ENCODE data around the gene AIM2.

AIM2 gene

DNA sequence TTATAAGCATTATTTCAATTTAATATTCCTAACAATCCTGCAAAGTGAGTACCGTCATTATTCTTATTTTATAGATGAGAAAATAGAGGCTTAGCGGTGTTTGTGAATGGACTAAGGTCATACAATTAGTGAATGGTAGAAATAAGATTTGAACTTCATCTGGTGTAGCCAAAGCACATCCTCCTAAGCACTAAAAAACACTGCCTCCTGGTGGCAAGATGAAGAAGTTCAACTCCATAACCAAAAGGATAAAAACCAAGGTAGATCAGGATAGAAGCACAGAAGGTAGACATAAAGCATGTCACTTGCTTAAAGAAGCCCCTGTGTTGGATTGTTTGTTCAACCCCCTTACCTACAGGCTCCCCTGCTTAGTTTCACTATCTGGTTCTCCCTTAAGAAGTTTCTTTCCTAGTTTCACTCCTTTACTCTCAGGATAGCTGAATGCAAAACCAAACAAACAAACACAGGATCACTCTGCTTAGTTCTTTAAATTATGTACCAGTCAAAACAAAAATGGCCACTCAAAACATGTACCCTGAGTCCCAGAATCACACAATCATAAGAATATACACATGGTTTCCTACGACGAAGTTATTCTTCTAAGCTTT lies 12.7 kb upstream of the AIM2 start:
- no peak for DNase-seq (ENCODE audit: low spot score)
- peak overlapping the region; percentile 22 for H3K4me3 Mint-ChIP-seq
- no peaks in the 10 kb centered on the region for H3K36me3 Mint-ChIP-seq (ENCODE audit: low read depth)
- no peaks in the 10 kb centered on the region for H3K9me3 Mint-ChIP-seq
- peaks cover 41% of the 10 kb centered on the region for H3K4me1 Mint-ChIP-seq (ENCODE audit: low read depth)
- peak overlapping the region; percentile 15 for H3K27ac Mint-ChIP-seq
- no peaks in the 10 kb centered on the region for H3K27me3 Mint-ChIP-seq (ENCODE audit: low read depth)

DNA sequence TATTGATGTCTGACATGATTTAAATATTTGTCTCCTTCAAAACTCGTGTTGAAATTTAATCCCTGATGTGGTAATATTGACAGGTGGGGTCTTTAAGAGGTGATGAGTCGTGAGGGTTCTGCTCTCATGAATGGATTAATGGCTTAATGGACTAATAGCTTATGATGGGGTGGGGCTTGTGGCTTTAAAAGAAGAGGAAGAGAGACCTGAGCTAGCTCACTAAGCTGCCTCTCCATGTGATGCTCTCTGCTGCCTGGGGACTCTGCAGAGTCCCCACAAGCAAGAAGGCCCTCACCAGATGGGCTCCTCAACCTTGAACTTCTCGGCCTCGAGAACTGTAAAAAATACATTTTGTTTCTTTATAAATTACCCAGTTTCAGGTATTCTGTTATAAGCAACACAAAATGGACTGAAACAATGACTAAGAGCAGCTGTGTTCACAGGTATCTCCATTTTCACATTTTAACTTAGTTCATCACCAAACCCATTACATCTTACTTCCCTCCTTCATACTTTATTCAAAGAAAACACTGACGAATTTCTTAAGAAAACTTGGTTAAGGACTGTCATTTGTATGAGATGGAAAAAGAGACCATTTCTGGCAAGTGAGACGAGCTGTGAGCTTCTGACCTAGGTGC lies 12.1 kb upstream of the AIM2 start:
- no peak for DNase-seq (ENCODE audit: low spot score)
- no peaks in the 10 kb centered on the region for H3K27me3 Mint-ChIP-seq (ENCODE audit: low read depth)
- H3K36me3 Mint-ChIP-seq (ENCODE audit: low read depth) = no peaks in the 10 kb centered on the region
- peak overlapping the region; percentile 24 for H3K4me3 Mint-ChIP-seq
- H3K27ac Mint-ChIP-seq = peak overlapping the region; percentile 43
- H3K4me1 Mint-ChIP-seq (ENCODE audit: low read depth) = peaks cover 43% of the 10 kb centered on the region
- no peaks in the 10 kb centered on the region for H3K9me3 Mint-ChIP-seq

- Mint-ChIP-seq H3K9me3 (no peaks in the 10 kb centered on the region), H3K27ac (no peak overlapping the region), H3K27me3 (ENCODE audit: low read depth) (no peaks in the 10 kb centered on the region), H3K36me3 (ENCODE audit: low read depth) (no peaks in the 10 kb centered on the region), H3K4me3 (peak overlapping the region; percentile 24), H3K4me1 (ENCODE audit: low read depth) (peaks cover 43% of the 10 kb centered on the region)
- peak; percentile 44 for DNase-seq (ENCODE audit: low spot score)
Observed at GRCh38 chr1:159088050-159088449, 11.5 kb upstream of the AIM2 start.

- H3K4me1 Mint-ChIP-seq (ENCODE audit: low read depth) = peaks cover 21% of the 10 kb centered on the region
- H3K27me3 Mint-ChIP-seq (ENCODE audit: low read depth) = no peaks in the 10 kb centered on the region
- DNase-seq (ENCODE audit: low spot score) = no peak
- no peaks in the 10 kb centered on the region for H3K9me3 Mint-ChIP-seq
- no peak overlapping the region for H3K4me3 Mint-ChIP-seq
- H3K36me3 Mint-ChIP-seq (ENCODE audit: low read depth) = no peaks in the 10 kb centered on the region
- H3K27ac Mint-ChIP-seq = no peak overlapping the region
Observed at GRCh38 chr1:159084867-159085266, 8.3 kb upstream of the AIM2 start.

- H3K4me1 Mint-ChIP-seq (ENCODE audit: low read depth) = peaks cover 20% of the 10 kb centered on the region
- no peaks in the 10 kb centered on the region for H3K36me3 Mint-ChIP-seq (ENCODE audit: low read depth)
- no peaks in the 10 kb centered on the region for H3K9me3 Mint-ChIP-seq
- no peak overlapping the region for H3K4me3 Mint-ChIP-seq
- no peak overlapping the region for H3K27ac Mint-ChIP-seq
- no peak for DNase-seq (ENCODE audit: low spot score)
- H3K27me3 Mint-ChIP-seq (ENCODE audit: low read depth) = no peaks in the 10 kb centered on the region
Observed at GRCh38 chr1:159084152-159084551, 7.6 kb upstream of the AIM2 start.

DNA sequence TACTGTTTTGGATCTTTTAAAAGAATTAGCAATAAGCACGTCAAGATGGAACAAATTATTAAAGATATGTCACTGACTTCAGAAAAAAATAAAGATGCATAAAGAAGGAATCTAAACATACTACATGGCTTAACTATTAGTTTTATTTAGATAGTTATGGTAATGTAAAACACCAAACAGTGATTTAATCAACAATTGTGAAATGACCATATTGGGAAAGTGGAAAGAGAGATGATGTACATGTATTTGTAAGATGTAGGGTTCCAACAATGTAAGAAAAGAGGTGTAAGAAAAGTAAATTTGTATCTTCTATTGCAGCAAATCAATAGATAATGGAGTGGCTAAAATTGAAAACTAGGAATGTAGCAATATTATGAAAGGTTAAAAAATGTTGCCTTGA lies 6.4 kb upstream of the AIM2 start:
- H3K27me3 Mint-ChIP-seq (ENCODE audit: low read depth) = no peaks in the 10 kb centered on the region
- no peak overlapping the region for H3K4me3 Mint-ChIP-seq
- H3K9me3 Mint-ChIP-seq = peaks cover 2% of the 10 kb centered on the region
- H3K27ac Mint-ChIP-seq = no peak overlapping the region
- H3K4me1 Mint-ChIP-seq (ENCODE audit: low read depth) = peaks cover 15% of the 10 kb centered on the region
- DNase-seq (ENCODE audit: low spot score) = no peak
- H3K36me3 Mint-ChIP-seq (ENCODE audit: low read depth) = no peaks in the 10 kb centered on the region

DNA sequence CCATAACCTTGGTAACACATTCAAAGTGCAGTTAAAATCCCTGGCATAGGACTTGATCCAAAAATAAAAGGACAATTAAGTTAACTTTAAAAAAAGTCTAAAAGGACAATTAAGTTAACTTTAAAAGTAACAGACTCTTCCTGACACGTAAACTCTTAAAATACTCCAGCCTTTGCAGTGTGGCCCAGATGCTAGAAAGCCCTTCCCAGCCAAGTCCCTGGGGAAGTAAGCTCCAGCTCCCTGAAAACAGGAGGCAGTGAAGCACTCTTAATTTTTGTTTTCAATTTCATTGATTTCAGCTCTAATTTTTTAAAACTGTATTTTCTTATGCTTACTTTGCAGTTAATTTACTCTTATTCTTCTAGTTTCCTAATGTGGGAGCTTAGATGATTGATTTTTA lies 5.1 kb upstream of the AIM2 start:
- DNase-seq (ENCODE audit: low spot score) = no peak
- H3K27ac Mint-ChIP-seq = no peak overlapping the region
- H3K4me3 Mint-ChIP-seq = no peak overlapping the region
- peaks cover 6% of the 10 kb centered on the region for H3K9me3 Mint-ChIP-seq
- H3K36me3 Mint-ChIP-seq (ENCODE audit: low read depth) = no peaks in the 10 kb centered on the region
- no peaks in the 10 kb centered on the region for H3K27me3 Mint-ChIP-seq (ENCODE audit: low read depth)
- H3K4me1 Mint-ChIP-seq (ENCODE audit: low read depth) = peaks cover 21% of the 10 kb centered on the region

- no peak for DNase-seq (ENCODE audit: low spot score)
- Mint-ChIP-seq H3K4me1 (ENCODE audit: low read depth) (peaks cover 33% of the 10 kb centered on the region), H3K9me3 (peaks cover 6% of the 10 kb centered on the region), H3K4me3 (no peak overlapping the region), H3K27me3 (ENCODE audit: low read depth) (no peaks in the 10 kb centered on the region), H3K36me3 (ENCODE audit: low read depth) (peaks cover 1% of the 10 kb centered on the region), H3K27ac (no peak overlapping the region)
Observed at GRCh38 chr1:159079525-159079924, 3.0 kb upstream of the AIM2 start.

DNA sequence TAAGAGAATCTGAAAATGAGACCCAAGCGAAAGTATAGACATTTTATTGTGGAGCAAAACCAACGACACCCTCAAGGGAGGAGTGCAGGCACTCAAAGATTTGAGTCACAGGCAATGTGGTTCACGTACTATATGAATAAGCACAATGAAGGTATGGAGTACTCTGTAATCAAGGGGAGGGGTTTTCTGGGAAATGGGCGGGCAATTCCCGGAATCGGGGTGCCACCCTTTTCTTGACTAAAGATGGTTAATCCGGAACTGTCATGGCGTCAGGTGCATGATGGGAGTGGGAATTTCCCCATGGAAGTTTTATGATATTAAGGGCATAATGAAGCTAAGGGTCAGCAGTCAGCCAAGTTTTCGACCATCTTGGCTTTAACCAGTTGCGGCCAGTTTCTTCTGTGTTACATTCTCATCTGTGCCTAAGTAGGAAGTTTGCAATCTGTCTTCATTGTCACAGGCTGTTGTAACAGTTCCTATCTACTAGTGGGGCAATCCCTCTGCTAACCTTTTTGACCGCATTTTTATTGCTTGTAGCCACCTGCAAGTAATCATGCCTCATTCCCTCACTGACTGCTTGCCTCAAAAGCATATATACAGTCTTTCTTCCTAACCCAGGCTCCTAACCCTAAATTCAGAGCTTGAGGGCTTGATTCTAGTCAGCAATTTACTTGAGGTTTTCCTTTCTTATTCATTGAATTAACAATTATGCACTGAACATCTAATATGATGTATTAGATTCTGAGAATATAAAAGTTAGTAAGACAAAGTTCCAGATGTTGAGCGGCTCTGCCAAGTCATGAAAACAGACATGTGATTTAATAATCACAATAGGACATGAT lies 775 bp upstream of the AIM2 start:
- peaks cover 7% of the 10 kb centered on the region for H3K36me3 Mint-ChIP-seq (ENCODE audit: low read depth)
- no peaks in the 10 kb centered on the region for H3K27me3 Mint-ChIP-seq (ENCODE audit: low read depth)

DNA sequence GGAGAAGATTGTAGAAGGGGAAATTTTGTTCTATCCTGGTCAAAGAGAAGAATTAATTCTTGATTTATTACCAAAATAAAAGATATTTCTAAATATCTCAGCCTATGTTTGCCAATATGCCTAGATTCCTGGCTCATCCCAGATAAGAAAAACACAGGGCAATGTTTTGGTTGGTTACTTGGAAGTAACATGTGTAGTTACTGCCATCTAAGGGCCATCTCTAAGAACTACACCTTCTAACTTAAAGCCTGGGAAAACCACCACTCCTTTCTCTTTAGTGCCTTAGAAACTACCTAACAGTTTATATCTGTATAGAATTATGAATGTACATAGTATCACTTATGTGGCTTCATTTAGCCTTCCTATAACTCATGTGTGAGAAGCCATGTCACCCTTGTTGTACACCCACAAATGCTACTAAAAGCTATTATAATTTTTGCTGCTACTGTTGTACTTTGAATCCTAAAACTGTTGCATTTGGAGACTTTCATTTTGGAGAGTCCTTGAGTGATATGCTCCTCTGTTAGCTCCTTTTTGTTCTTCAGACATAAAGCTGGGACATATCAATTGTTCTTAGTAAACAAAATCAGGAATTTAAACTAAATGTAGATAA lies 4.5 kb downstream of the AIM2 start:
- Mint-ChIP-seq H3K36me3 (ENCODE audit: low read depth) (peaks cover 22% of the 10 kb centered on the region), H3K4me3 (peak overlapping the region; percentile 8), H3K9me3 (no peaks in the 10 kb centered on the region), H3K27ac (peak overlapping the region; percentile 26), H3K27me3 (ENCODE audit: low read depth) (no peaks in the 10 kb centered on the region), H3K4me1 (ENCODE audit: low read depth) (peaks cover 60% of the 10 kb centered on the region)
- DNase-seq (ENCODE audit: low spot score) = no peak

More for the DNA sequence above, 775 bp upstream of the AIM2 start:
- Mint-ChIP-seq H3K9me3 (peaks cover 6% of the 10 kb centered on the region), H3K27ac (peak overlapping the region; percentile 97), H3K4me1 (ENCODE audit: low read depth) (peaks cover 40% of the 10 kb centered on the region), H3K4me3 (peak overlapping the region; percentile 90)
- DNase-seq (ENCODE audit: low spot score) = peak; percentile 97

DNA sequence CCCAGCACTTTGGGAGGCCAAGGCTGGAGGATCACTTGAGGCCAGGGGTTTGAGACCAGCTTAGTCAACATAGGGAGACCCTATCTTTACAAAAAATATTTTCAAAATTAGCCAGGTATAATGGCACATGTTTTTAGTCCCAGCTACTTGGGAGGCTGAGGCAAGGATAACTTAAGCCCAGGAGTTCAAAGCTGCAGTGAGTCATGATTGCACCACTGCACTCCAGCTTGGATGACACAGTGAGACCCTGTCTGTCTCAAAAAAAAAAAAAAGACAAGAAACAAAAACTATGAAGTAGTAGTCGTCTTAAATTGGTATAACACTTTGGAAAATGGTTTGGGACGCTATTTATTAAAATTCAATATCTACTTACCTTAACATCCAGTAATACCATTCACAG lies 7.7 kb downstream of the AIM2 start:
- Mint-ChIP-seq H3K4me1 (ENCODE audit: low read depth) (peaks cover 51% of the 10 kb centered on the region), H3K9me3 (no peaks in the 10 kb centered on the region), H3K27ac (peak overlapping the region; percentile 95), H3K4me3 (no peak overlapping the region), H3K27me3 (ENCODE audit: low read depth) (no peaks in the 10 kb centered on the region), H3K36me3 (ENCODE audit: low read depth) (peaks cover 36% of the 10 kb centered on the region)
- DNase-seq (ENCODE audit: low spot score) = no peak

- peaks cover 48% of the 10 kb centered on the region for H3K4me1 Mint-ChIP-seq (ENCODE audit: low read depth)
- no peak for DNase-seq (ENCODE audit: low spot score)
Observed at GRCh38 chr1:159067699-159068621, 8.6 kb downstream of the AIM2 start.

GRCh38 chr1:159066108-159066507 lies 10.5 kb downstream of the AIM2 start:
- DNase-seq (ENCODE audit: low spot score) = no peak
- H3K27me3 Mint-ChIP-seq (ENCODE audit: low read depth) = no peaks in the 10 kb centered on the region
- peaks cover 36% of the 10 kb centered on the region for H3K4me1 Mint-ChIP-seq (ENCODE audit: low read depth)
- no peak overlapping the region for H3K4me3 Mint-ChIP-seq
- H3K9me3 Mint-ChIP-seq = no peaks in the 10 kb centered on the region
- peak overlapping the region; percentile 28 for H3K27ac Mint-ChIP-seq
- H3K36me3 Mint-ChIP-seq (ENCODE audit: low read depth) = peaks cover 42% of the 10 kb centered on the region

More at GRCh38 chr1:159067699-159068621, 8.6 kb downstream of the AIM2 start:
- Mint-ChIP-seq H3K27me3 (ENCODE audit: low read depth) (no peaks in the 10 kb centered on the region), H3K4me3 (peak overlapping the region; percentile 85), H3K36me3 (ENCODE audit: low read depth) (peaks cover 41% of the 10 kb centered on the region), H3K9me3 (no peaks in the 10 kb centered on the region), H3K27ac (peak overlapping the region; percentile 95)
